NB4 (cell line): Measurements from ENCODE around the gene MCTP2.

Experiments
- DNase-seq: peaks from one replicate; pipeline ENCODE4 v3.0.0; 2010; ENCODE audit warnings: low read depth
- H3K4me3 ChIP-seq: one replicate; pipeline ENCODE4 v1.5.1; 2011; ENCODE audit warnings: mild to moderate bottlenecking, low read depth, low read length, moderate library complexity
- CTCF ChIP-seq: IDR thresholded peaks from one replicate; pipeline ENCODE4 v1.5.1; 2012; ENCODE audit warnings: low read depth, low read length
- MAX ChIP-seq: IDR thresholded peaks from 2 replicates; pipeline ENCODE4 v1.6.1; 2011; ENCODE audit warnings: low read depth, low read length
- MYC ChIP-seq: IDR thresholded peaks from 2 replicates; pipeline ENCODE4 v1.6.1; 2011; ENCODE audit warnings: low read depth, low read length
- POLR2A ChIP-seq: IDR thresholded peaks from 2 replicates; pipeline ENCODE4 v1.6.1; 2011; ENCODE audit warnings: mild to moderate bottlenecking; ENCODE audit not compliant: insufficient read length; ENCODE audit errors: extremely low read depth

The MCTP2 gene

GRCh38 chr15:94305133-94305532 is 73.8 kb downstream of the MCTP2 start:
- no peak overlapping the region for H3K4me3 ChIP-seq
- DNase-seq, result peak; percentile 72
- TF ChIP-seq CTCF (no peak), MYC (no peak), POLR2A (no peak), MAX (no peak)

GRCh38 chr15:94306700-94307650 is 75.6 kb downstream of the MCTP2 start:
- no peak overlapping the region for H3K4me3 ChIP-seq
- DNase-seq, result peak; percentile 51
- no peak for TF ChIP-seq MAX

GRCh38 chr15:94312946-94313345 is 81.6 kb downstream of the MCTP2 start:
- TF ChIP-seq POLR2A (no peak), MYC (no peak), MAX (no peak), CTCF (no peak)
- H3K4me3 ChIP-seq, result no peak overlapping the region
- DNase-seq, result no peak

- no peak overlapping the region for H3K4me3 ChIP-seq
- no peak for DNase-seq
Measured at GRCh38 chr15:94314639-94315038, 83.3 kb downstream of the MCTP2 start.

GRCh38 chr15:94317211-94317610 is 85.8 kb downstream of the MCTP2 start:
- no peak overlapping the region for H3K4me3 ChIP-seq
- DNase-seq, result no peak
- TF ChIP-seq POLR2A (no peak), MAX (no peak)

More at GRCh38 chr15:94314639-94315038, 83.3 kb downstream of the MCTP2 start:
- TF ChIP-seq MYC, result no peak
- TF ChIP-seq MAX, result no peak
- no peak for TF ChIP-seq CTCF
- no peak for TF ChIP-seq POLR2A

GRCh38 chr15:94322141-94322540 is 90.8 kb downstream of the MCTP2 start:
- no peak for TF ChIP-seq CTCF
- no peak for TF ChIP-seq MYC
- TF ChIP-seq POLR2A, result no peak
- TF ChIP-seq MAX, result no peak
- no peak overlapping the region for H3K4me3 ChIP-seq
- peak; percentile 51 for DNase-seq

- no peak overlapping the region for H3K4me3 ChIP-seq
- DNase-seq, result no peak
- TF ChIP-seq MYC (no peak), MAX (no peak), CTCF (no peak), POLR2A (no peak)
Measured at GRCh38 chr15:94323076-94323475, 91.7 kb downstream of the MCTP2 start.
